Stomach (tissue), 9 donors: ENCODE results near the gene DCLK1. TPM values are rescaled to one million over a fixed set of nuclear protein-coding genes. Genes with fewer than 3 reads are reported as not detected.

Experiments used
- DNase-seq, 2 donors: peaks; one replicate each; pipeline versions ENCODE4 v3.0.0 to v3.0.0-alpha.2; 2013 to 2019
- H3K27ac ChIP-seq, 5 donors: fragments of 200-600 bp in 4 of 5; sonication (generic) in 4 of 5; one replicate each; pipeline ENCODE4 v1.5.1; 2013 to 2019; ENCODE audit warnings: mild to moderate bottlenecking in 1 of 5, moderate library complexity in 1 of 5
- H3K27me3 ChIP-seq, 3 donors: fragments of 200-600 bp; sonication (generic); one replicate each; pipeline ENCODE4 v1.5.1; 2017 to 2019; ENCODE audit warnings: mixed run types in 1 of 3
- H3K36me3 ChIP-seq, 4 donors: fragments of 200-600 bp; sonication (generic); 1 replicate in 3 of 4; 2 replicates in 1 of 4; pipeline ENCODE4 v1.5.1; 2016 to 2019
- H3K4me1 ChIP-seq, 4 donors: fragments of 200-600 bp; sonication (generic); one replicate each; pipeline ENCODE4 v1.5.1; 2016 to 2019
- H3K4me3 ChIP-seq, 4 donors: fragments of 200-600 bp; sonication (generic) in 3 of 4; one replicate each; pipeline ENCODE4 v1.5.1; 2016 to 2019; ENCODE audit warnings: mild to moderate bottlenecking in 1 of 4
- H3K9me3 ChIP-seq, 4 donors: fragments of 200-600 bp; sonication (generic); one replicate each; pipeline ENCODE4 v1.5.1; 2016 to 2019
- EP300 ChIP-seq: sonication (generic); formaldehyde crosslinking; IDR thresholded peaks from one replicate; pipeline ENCODE4 v1.6.1; 2017; ENCODE audit warnings: antibody characterized with exemption
- POLR2A ChIP-seq, 4 donors: fragments of 450-650 bp; IDR thresholded peaks; one replicate each; pipeline ENCODE4 v1.6.1; 2016; ENCODE audit warnings: antibody characterized with exemption in 4 of 4, control low read depth in 2 of 4, mild to moderate bottlenecking in 1 of 4, moderate library complexity in 1 of 4
- POLR2AphosphoS5 ChIP-seq, 3 donors: sonication (generic); formaldehyde crosslinking; IDR thresholded peaks; one replicate each; pipeline ENCODE4 v1.6.1; 2016; ENCODE audit warnings: antibody characterized with exemption in 3 of 3
- WGBS, 5 donors: extraction: QIAGEN DNeasy Blood & Tissue Kit in 3 of 5; methylation state at CpG; one replicate each; pipeline versions ENCODE4 v1.1.5 to v1.1.7; 2013 to 2018; 5-methylcytosine and 5-hydroxymethylcytosine counted together
- intact Hi-C: fragments of 100-400 bp; cut with DNase I; formaldehyde crosslinking; loops from one replicate; pipeline ENCODE4 v1.15.1; 2023; ENCODE audit warnings: low total_unique reads
- polyA plus RNA-seq, 3 donors: library from polyadenylated mRNA; stranded (reverse); fragments of 200-250 nt; gene quantifications; one replicate each; pipeline ENCODE4 v1.2.3, GENCODE V29; 2013
- total RNA-seq, 5 donors: library from RNA; depleted of rRNA; stranded (reverse); fragments of >200 nt; gene quantifications; one replicate each; pipeline versions ENCODE4 v1.1.0 to v1.2.3, GENCODE V29; 2014 to 2016
- TF ChIP-seq, protein P1 (sequence below), 7 experiments: fragments of 450-650 bp in 4 of 7; fragments of 200-600 bp in 3 of 7; sonication (generic) in 3 of 7; IDR thresholded peaks; one replicate each; pipeline ENCODE4 v1.5.1; 2016 to 2019; ENCODE audit warnings: antibody characterized with exemption in 7 of 7, control low read depth in 2 of 7, mild to moderate bottlenecking in 1 of 7
- donor health status: healthy with polysubstance abuse.
- donor health status: Bipolar disorder and iron deficiency.
- donor health status: healthy.

The DCLK1 gene
- total and polyA plus RNA-seq, 8 donors, result 0.68 to 36.7 (median 4.1) TPM

DNA sequence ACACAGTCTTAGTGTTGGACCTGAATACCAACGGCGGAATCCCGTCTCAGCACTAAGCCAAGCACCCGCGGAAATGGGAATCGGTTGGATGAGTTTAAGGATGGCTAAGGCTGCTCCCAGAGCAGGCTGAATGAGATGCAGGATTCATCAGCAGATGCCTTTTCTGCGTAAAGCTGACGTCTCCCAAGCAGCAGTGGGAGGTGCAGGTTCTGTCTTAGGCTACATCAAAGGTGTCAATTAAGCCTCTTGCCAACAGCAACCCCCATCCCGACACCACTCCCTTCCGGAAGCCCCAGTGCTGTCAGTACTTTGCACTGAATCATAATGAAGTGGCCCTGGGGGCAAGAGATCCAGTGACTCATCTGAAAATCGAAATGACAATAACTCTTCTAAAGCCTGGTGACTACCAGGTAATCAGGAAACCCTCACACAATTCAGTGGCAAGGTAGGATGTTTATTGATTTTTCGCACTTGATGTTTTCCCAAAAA, 275.6 kb downstream of the DCLK1 start:
- peaks cover 0 to 25% (median 10%) of the 10 kb centered on the region in 4 donors for H3K4me1 ChIP-seq
- intact Hi-C loops, result no loop called here
- H3K27ac ChIP-seq, result peak overlapping the region in 1 of 5 donors; percentile 13
- no peak overlapping the region for H3K4me3 ChIP-seq
- H3K9me3 ChIP-seq, result no peaks in the 10 kb centered on the region
- H3K36me3 ChIP-seq, result no peaks in the 10 kb centered on the region
- no peaks in the 10 kb centered on the region for H3K27me3 ChIP-seq
- 25 to 50% (median 31%) methylated on average over 12 of the region's 12 CpGs for WGBS, 5 donors
- TF ChIP-seq POLR2AphosphoS5 (IDR thresholded peaks at IDR 0.05), result no peak
- TF ChIP-seq, protein P1, sequence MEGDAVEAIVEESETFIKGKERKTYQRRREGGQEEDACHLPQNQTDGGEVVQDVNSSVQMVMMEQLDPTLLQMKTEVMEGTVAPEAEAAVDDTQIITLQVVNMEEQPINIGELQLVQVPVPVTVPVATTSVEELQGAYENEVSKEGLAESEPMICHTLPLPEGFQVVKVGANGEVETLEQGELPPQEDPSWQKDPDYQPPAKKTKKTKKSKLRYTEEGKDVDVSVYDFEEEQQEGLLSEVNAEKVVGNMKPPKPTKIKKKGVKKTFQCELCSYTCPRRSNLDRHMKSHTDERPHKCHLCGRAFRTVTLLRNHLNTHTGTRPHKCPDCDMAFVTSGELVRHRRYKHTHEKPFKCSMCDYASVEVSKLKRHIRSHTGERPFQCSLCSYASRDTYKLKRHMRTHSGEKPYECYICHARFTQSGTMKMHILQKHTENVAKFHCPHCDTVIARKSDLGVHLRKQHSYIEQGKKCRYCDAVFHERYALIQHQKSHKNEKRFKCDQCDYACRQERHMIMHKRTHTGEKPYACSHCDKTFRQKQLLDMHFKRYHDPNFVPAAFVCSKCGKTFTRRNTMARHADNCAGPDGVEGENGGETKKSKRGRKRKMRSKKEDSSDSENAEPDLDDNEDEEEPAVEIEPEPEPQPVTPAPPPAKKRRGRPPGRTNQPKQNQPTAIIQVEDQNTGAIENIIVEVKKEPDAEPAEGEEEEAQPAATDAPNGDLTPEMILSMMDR (IDR thresholded peaks at IDR 0.05), result no peak
- TF ChIP-seq POLR2A (IDR thresholded peaks at IDR 0.05), result no peak
- TF ChIP-seq EP300, result no peak
- DNase-seq, result no peak

DNA sequence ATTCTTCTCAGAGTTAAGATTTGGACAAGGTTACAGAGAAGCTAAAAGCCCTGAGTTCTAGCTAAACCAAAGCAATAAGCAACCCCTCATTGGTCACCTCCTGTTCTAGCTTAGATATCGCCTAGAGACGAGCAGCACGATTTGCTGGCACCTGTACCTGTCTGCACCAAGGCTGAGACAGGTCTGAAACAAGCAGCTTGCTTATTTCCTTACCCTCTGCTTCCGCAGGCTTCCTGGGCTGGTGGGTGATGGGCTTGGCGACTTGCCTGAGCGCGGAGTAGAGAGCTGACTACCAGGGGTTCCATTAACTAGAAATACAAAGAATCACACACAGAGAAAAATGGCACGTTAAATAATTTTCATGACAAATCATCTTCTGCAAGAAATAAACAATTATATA, 276.9 kb downstream of the DCLK1 start:
- 74 to 88% (median 81%) methylated on average over 8 of the region's 8 CpGs for WGBS, 5 donors
- Histone ChIP-seq H3K27me3 (no peaks in the 10 kb centered on the region), H3K9me3 (no peaks in the 10 kb centered on the region), H3K36me3 (no peaks in the 10 kb centered on the region), H3K4me1 (peaks cover 0 to 19% (median 4%) of the 10 kb centered on the region in 4 donors), H3K27ac (no peak overlapping the region), H3K4me3 (no peak overlapping the region)
- intact Hi-C loops, result no loop called here
- TF ChIP-seq POLR2AphosphoS5 (IDR thresholded peaks at IDR 0.05), result no peak
- no peak for DNase-seq

DNA sequence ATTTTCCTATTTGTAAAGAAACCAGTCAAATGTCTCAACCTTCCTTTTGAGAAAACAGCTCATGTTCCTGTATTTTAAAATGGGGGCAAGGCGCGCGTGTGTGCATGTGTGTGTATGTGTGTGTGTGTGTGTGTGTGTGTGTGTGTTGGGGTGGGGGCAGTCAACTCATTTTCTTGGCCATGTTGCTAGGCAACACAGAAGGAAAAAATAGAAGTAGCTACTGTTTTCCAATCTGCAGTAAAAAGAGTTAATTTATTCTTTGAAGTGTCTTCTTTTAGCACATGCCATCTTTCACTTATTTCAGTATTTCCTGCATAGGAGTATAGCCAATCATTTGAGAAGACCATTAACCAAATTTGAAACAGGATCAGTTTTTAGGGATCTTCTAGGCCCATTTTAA, 279.3 kb downstream of the DCLK1 start:
- Histone ChIP-seq H3K4me3 (no peak overlapping the region), H3K4me1 (peaks cover 0 to 8% (median 0%) of the 10 kb centered on the region in 4 donors), H3K27me3 (no peaks in the 10 kb centered on the region), H3K9me3 (no peaks in the 10 kb centered on the region), H3K36me3 (no peaks in the 10 kb centered on the region), H3K27ac (no peak overlapping the region)
- WGBS, 5 donors, result 96 to 100% (median 97%) methylated on average over 3 of the region's 3 CpGs
- DNase-seq, result no peak
- TF ChIP-seq, protein P1 (IDR thresholded peaks at IDR 0.05), result no peak
- TF ChIP-seq POLR2AphosphoS5 (IDR thresholded peaks at IDR 0.05) (no peak), POLR2A (IDR thresholded peaks at IDR 0.05) (no peak), EP300 (no peak)
- intact Hi-C loops, result no loop called here

GRCh38 chr13:35851356-35851755, 279.8 kb downstream of the DCLK1 start:
- 55 to 73% (median 62%) methylated on average over 5 of the region's 5 CpGs for whole genome bisulfite sequencing, 5 donors
- intact Hi-C loops, result no loop called here
- no peak overlapping the region for H3K4me3 ChIP-seq

GRCh38 chr13:35850569-35850968, 280.6 kb downstream of the DCLK1 start:
- intact Hi-C loops, result no loop called here
- 86 to 88% (median 87%) methylated on average over 5 of the region's 5 CpGs for WGBS, 5 donors
- no peak for DNase-seq
- no peaks in the 10 kb centered on the region for H3K9me3 ChIP-seq
- no peaks in the 10 kb centered on the region for H3K36me3 ChIP-seq
- H3K4me3 ChIP-seq, result no peak overlapping the region
- TF ChIP-seq, protein P1 (IDR thresholded peaks at IDR 0.05), result no peak
- TF ChIP-seq POLR2A (IDR thresholded peaks at IDR 0.05) (no peak), POLR2AphosphoS5 (IDR thresholded peaks at IDR 0.05) (no peak), EP300 (no peak)
- no peak overlapping the region for H3K27ac ChIP-seq
- no peaks in the 10 kb centered on the region for H3K27me3 ChIP-seq
- peaks cover 0 to 8% (median 0%) of the 10 kb centered on the region in 4 donors for H3K4me1 ChIP-seq

More at GRCh38 chr13:35851356-35851755, 279.8 kb downstream of the DCLK1 start:
- no peak overlapping the region for H3K27ac ChIP-seq
- no peak for DNase-seq
- no peaks in the 10 kb centered on the region for H3K9me3 ChIP-seq
- peaks cover 0 to 8% (median 0%) of the 10 kb centered on the region in 4 donors for H3K4me1 ChIP-seq
- H3K36me3 ChIP-seq, result no peaks in the 10 kb centered on the region
- no peaks in the 10 kb centered on the region for H3K27me3 ChIP-seq
- TF ChIP-seq POLR2AphosphoS5 (IDR thresholded peaks at IDR 0.05), result no peak
- no peak for TF ChIP-seq POLR2A (IDR thresholded peaks at IDR 0.05)
- TF ChIP-seq, protein P1 (IDR thresholded peaks at IDR 0.05), result no peak
- no peak for TF ChIP-seq EP300
